ENCODE measurements around the gene C11orf97. TPM values are rescaled to one million over a fixed set of nuclear protein-coding genes. Genes with fewer than 3 reads are reported as not detected.

The C11orf97 gene
- total and polyA plus RNA-seq, 9 of the 15 experiments (the other 6 are each of a cell fraction or from before 2014, with no cell fraction given), result not detected

- TF ChIP-seq ZNF609 (CRISPR knock-in tag; IDR thresholded peaks at IDR 0.05; ENCODE audit: borderline replicate concordance) (no peak), ZNF785 (CRISPR knock-in tag; IDR thresholded peaks at IDR 0.05) (no peak), RAD51 (IDR thresholded peaks at IDR 0.05; ENCODE audit: borderline replicate concordance, low read depth) (peak; percentile 40; the same call in 1 of the 2 replicates), KDM1A (IDR thresholded peaks at IDR 0.05) (no peak), ZNF695 (CRISPR knock-in tag; IDR thresholded peaks at IDR 0.05) (no peak), ZSCAN32 (CRISPR knock-in tag; IDR thresholded peaks at IDR 0.05) (no peak), SMARCB1 (IDR thresholded peaks at IDR 0.05; ENCODE audit: insufficient read length, low read depth) (no peak), ZNF592 (IDR thresholded peaks at IDR 0.05) (peak; percentile 83), CLOCK (CRISPR knock-in tag; IDR thresholded peaks at IDR 0.05; ENCODE audit: borderline replicate concordance) (0 out of 2 replicates have a peak, but pooled peaks have one; percentile 57), EP400 (IDR thresholded peaks at IDR 0.05) (peak; percentile 83), ZBTB49 (CRISPR knock-in tag; IDR thresholded peaks at IDR 0.05; ENCODE audit: borderline replicate concordance) (no peak), SLC30A9 (CRISPR knock-in tag; IDR thresholded peaks at IDR 0.05) (no peak), ZNF445 (CRISPR knock-in tag; IDR thresholded peaks at IDR 0.05; ENCODE audit: low read depth) (no peak), ELF1 (tag; IDR thresholded peaks at IDR 0.05) (no peak)
Observed at GRCh38 chr11:94567181-94567670, 55.0 kb downstream of the C11orf97 start, which contains the start of gene PIWIL4 (continued).
